ENCODE data around the gene UCHL3. TPM values are rescaled to one million over a fixed set of nuclear protein-coding genes. Genes with fewer than 3 reads are reported as not detected.

The UCHL3 gene
- total and polyA plus RNA-seq, 2 of the 4 experiments (the other 2 are of a cell fraction) = 63.8 to 68.3 TPM

- Histone ChIP-seq H3K4me1 (ENCODE audit: control insufficient read depth, insufficient read depth, low read length) (no peaks in the 10 kb centered on the region), H2BK15ac (ENCODE audit: low read depth, low read length) (no peak overlapping the region), H2BK5ac (ENCODE audit: low read depth, low read length, poor library complexity, severe bottlenecking) (no peak overlapping the region), H3K79me1 (ENCODE audit: low read depth in 1 of 2, low read length in 2 of 2) (no peaks in the 10 kb centered on the region), H3K4me3 (ENCODE audit: insufficient read depth, low read depth, low read length) (no peak overlapping the region), H3K18ac (ENCODE audit: low read depth, low read length) (no peak overlapping the region), H3K4ac (ENCODE audit: low read depth, low read length) (no peak overlapping the region), H3K9me1 (ENCODE audit: insufficient read depth, low read length) (no peaks in the 10 kb centered on the region), H3K14ac (replicated peaks; ENCODE audit: low read depth, low read length) (no peak overlapping the region), H2BK20ac (ENCODE audit: low read depth, low read length) (no peak overlapping the region), H3K9me3 (ENCODE audit: control insufficient read depth, insufficient read depth, low read length) (no peaks in the 10 kb centered on the region), H4K91ac (ENCODE audit: insufficient read depth, low read depth, low read length) (no peak overlapping the region), H3K9ac (ENCODE audit: low read depth, low read length) (no peak overlapping the region), H4K5ac (ENCODE audit: low read depth, low read length) (no peak overlapping the region), H3K4me2 (ENCODE audit: low read depth, low read length) (no peak overlapping the region), H2BK120ac (ENCODE audit: low read depth, low read length) (no peak overlapping the region), H2AK9ac (replicated peaks; ENCODE audit: low read depth, low read length, poor library complexity) (no peak overlapping the region), H4K8ac (ENCODE audit: low read depth in 2 of 2, low read length in 2 of 2) (no peak overlapping the region), H3K36me3 (ENCODE audit: control insufficient read depth, insufficient read depth, low read length) (no peaks in the 10 kb centered on the region), H2AK5ac (ENCODE audit: low read depth, low read length) (no peak overlapping the region), H3K27ac (ENCODE audit: insufficient read depth, low read length) (no peak overlapping the region), H3K23ac (ENCODE audit: low read depth, low read length) (no peak overlapping the region), H2AFZ (replicated peaks; ENCODE audit: low read length, poor library complexity) (no peak overlapping the region), H4K20me1 (ENCODE audit: insufficient read depth, low read length) (no peaks in the 10 kb centered on the region), H3K56ac (ENCODE audit: extremely low read depth, insufficient read depth, low read length) (no peak overlapping the region), H3K27me3 (ENCODE audit: control insufficient read depth, insufficient read depth, low read length) (no peaks in the 10 kb centered on the region)
- no peak for DNase-seq
- intact Hi-C loops (cut with micrococcal nuclease) = no loop called here
- BruUV-seq (replicated peaks) = no TSS peak
- TF ChIP-seq RFX5 (IDR thresholded peaks at IDR 0.05; ENCODE audit: low read depth, low read length) (no peak), CEBPB (IDR thresholded peaks at IDR 0.05; ENCODE audit: low read depth, low read length) (no peak), SMC3 (IDR thresholded peaks at IDR 0.05; ENCODE audit: low read depth, low read length) (no peak), ELK1 (IDR thresholded peaks at IDR 0.05; ENCODE audit: borderline replicate concordance, low read depth, low read length) (no peak), MXI1 (IDR thresholded peaks at IDR 0.05; ENCODE audit: borderline replicate concordance, low read depth, low read length) (no peak), POLR2A (IDR thresholded peaks at IDR 0.05; ENCODE audit: low read depth, low read length) (no peak), RAD21 (IDR thresholded peaks at IDR 0.05; ENCODE audit: low read length) (no peak), RCOR1 (IDR thresholded peaks at IDR 0.05; ENCODE audit: insufficient replicate concordance, low read length) (no peak), CHD1 (IDR thresholded peaks at IDR 0.05; ENCODE audit: low read depth, low read length) (no peak), CTCF (conservative IDR thresholded peaks at IDR 0.05; ENCODE audit: low read depth, low read length) (no peak), BHLHE40 (IDR thresholded peaks at IDR 0.05; ENCODE audit: low read depth, low read length) (no peak), MAFK (IDR thresholded peaks at IDR 0.05; ENCODE audit: low read depth, low read length) (no peak), MAZ (IDR thresholded peaks at IDR 0.05; ENCODE audit: borderline replicate concordance, low read depth, low read length) (no peak), USF2 (IDR thresholded peaks at IDR 0.05; ENCODE audit: low read depth, low read length) (no peak), FOS (IDR thresholded peaks at IDR 0.05; ENCODE audit: low read depth, low read length) (no peak), NFE2L2 (IDR thresholded peaks at IDR 0.05; ENCODE audit: low read depth, low read length) (no peak)
- 80% methylated on average over 1 of the region's 5 CpGs; no CpG with 5 or more reads in 1 of the 2 experiments for WGBS, 2 experiments (ENCODE audit: extremely low coverage in 2 of 2, insufficient read length in 1 of 2)
- CTCF ChIA-PET = interaction anchor here (0.9 to 1.0 kb wide), 2 partner anchors 14 to 21 kb away, joined by 3 read pairs; no protein-coding TSS in a partner anchor
- no peak for ATAC-seq (ENCODE audit: low read depth)
- POLR2A ChIA-PET (ENCODE audit: unreplicated experiment) = interaction anchor here (0.7 kb wide), 1 partner anchor 122 kb away, joined by 4 read pairs; no protein-coding TSS in a partner anchor
- in situ Hi-C loops (cut with MboI; ENCODE audit: low sequenced_read_pairs) = no loop called here
- dilution Hi-C loops (cut with HindIII; ENCODE audit: low sequenced_read_pairs, unreplicated experiment) = no loop called here
Measured at GRCh38 chr13:75513271-75513670, 36.3 kb upstream of the UCHL3 start.
